B cell (primary cell): ENCODE data around the gene IL1RL2.

Experiments
- EZH2 ChIP-seq: IDR thresholded peaks from 2 replicates; pipeline ENCODE4 v1.6.1; 2012; ENCODE audit warnings: borderline replicate concordance, low read depth, mild to moderate bottlenecking, moderate library complexity, low read length; ENCODE audit not compliant: insufficient read depth, poor library complexity, severe bottlenecking
- TF ChIP-seq, protein P1 (sequence below): fragments of 200-600 bp; IDR thresholded peaks from one replicate; pipeline ENCODE4 v1.8.0; 2022; ENCODE audit warnings: antibody characterized with exemption, mild to moderate bottlenecking

DNA sequence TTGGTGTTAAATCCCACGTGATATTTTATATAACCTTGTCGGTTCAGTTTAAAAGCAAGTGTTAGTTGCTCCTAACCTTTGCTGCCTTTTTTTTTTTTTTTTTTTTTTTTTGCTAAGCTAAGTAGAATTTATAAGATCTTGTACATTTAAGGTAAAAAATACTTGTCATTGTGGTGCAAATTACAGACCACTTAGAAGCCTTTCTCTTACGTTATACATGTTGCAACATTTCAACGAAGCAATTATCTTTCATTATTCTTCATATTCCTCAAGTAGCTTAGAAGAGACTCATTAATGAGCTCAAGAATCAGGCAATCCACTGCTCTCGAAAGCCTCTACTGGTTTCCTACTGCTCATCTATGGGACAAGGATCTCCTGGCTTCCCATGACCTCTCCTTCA is 14.9 kb upstream of the IL1RL2 start:
- TF ChIP-seq, protein P1, sequence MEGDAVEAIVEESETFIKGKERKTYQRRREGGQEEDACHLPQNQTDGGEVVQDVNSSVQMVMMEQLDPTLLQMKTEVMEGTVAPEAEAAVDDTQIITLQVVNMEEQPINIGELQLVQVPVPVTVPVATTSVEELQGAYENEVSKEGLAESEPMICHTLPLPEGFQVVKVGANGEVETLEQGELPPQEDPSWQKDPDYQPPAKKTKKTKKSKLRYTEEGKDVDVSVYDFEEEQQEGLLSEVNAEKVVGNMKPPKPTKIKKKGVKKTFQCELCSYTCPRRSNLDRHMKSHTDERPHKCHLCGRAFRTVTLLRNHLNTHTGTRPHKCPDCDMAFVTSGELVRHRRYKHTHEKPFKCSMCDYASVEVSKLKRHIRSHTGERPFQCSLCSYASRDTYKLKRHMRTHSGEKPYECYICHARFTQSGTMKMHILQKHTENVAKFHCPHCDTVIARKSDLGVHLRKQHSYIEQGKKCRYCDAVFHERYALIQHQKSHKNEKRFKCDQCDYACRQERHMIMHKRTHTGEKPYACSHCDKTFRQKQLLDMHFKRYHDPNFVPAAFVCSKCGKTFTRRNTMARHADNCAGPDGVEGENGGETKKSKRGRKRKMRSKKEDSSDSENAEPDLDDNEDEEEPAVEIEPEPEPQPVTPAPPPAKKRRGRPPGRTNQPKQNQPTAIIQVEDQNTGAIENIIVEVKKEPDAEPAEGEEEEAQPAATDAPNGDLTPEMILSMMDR, result no peak
- TF ChIP-seq EZH2, result no peak
